ENCODE data around the gene LBHD1. TPM values are rescaled to one million over a fixed set of nuclear protein-coding genes. Genes with fewer than 3 reads are reported as not detected.

The LBHD1 gene
- total and polyA plus RNA-seq, 2 of the 13 experiments (the other 11 are each of a cell fraction or from before 2014, with no cell fraction given) = 3.2 to 3.7 TPM

DNA sequence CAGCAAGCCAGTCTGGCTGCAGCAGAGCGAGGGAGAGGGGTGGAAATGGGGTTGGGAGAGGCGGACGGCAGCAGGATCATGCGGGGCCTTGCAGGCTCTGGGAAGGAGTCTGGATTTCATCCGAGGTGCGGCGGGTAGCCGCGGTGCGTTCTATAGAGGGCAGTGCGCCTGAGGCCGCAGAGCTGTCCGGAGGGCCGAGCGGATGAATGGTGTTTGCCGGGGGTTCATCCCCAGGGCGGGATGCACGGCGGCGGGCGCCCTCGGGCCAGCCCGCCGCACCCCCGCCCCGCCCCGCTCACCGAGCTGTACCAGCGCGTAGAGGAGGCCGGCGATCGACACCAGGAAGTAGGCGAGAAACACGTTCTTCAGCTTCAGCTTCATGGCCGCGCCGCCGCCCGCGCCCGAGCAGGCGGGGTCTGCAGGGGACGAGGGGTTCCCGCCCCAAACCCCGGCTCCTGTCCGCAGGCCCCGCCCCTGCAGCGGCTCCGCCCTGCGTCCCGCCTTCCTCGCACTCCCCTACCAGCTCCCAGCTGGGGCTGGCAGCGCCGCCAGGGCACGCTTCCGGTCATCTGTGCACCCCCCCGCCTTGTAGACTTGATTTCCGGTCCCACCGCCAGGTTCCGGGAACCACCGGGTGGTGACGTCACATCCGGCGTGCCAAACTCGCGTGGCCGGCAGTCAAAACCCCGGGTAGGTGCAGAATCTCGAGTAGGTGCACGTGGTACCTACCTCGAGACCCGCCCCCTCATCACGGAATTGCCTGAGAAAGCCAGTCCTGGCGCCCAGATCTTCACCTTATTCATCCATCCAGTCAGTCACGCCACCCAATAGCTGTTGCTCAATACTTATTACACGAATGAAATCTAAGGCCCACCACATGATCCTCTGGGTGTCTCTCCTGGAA is 50.2 kb downstream of the LBHD1 start, which contains the start of gene B3GAT3 (continued):
- TF ChIP-seq, protein P1, sequence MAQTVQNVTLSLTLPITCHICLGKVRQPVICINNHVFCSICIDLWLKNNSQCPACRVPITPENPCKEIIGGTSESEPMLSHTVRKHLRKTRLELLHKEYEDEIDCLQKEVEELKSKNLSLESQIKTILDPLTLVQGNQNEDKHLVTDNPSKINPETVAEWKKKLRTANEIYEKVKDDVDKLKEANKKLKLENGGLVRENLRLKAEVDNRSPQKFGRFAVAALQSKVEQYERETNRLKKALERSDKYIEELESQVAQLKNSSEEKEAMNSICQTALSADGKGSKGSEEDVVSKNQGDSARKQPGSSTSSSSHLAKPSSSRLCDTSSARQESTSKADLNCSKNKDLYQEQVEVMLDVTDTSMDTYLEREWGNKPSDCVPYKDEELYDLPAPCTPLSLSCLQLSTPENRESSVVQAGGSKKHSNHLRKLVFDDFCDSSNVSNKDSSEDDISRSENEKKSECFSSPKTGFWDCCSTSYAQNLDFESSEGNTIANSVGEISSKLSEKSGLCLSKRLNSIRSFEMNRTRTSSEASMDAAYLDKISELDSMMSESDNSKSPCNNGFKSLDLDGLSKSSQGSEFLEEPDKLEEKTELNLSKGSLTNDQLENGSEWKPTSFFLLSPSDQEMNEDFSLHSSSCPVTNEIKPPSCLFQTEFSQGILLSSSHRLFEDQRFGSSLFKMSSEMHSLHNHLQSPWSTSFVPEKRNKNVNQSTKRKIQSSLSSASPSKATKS (CRISPR knock-in tag; IDR thresholded peaks at IDR 0.05) = no peak
- TF ChIP-seq, protein P2, sequence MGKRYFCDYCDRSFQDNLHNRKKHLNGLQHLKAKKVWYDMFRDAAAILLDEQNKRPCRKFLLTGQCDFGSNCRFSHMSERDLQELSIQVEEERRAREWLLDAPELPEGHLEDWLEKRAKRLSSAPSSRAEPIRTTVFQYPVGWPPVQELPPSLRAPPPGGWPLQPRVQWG (CRISPR knock-in tag; IDR thresholded peaks at IDR 0.05; ENCODE audit: borderline replicate concordance, low read depth) = no peak
- 0 out of 2 replicates have a peak, but pooled peaks have one; percentile 66 for TF ChIP-seq TMF1 (CRISPR knock-in tag; IDR thresholded peaks at IDR 0.05; ENCODE audit: low read depth)
- peak; percentile 67 for TF ChIP-seq ZBTB21 (CRISPR knock-in tag; IDR thresholded peaks at IDR 0.05)
- TF ChIP-seq HIVEP1 (CRISPR knock-in tag; IDR thresholded peaks at IDR 0.05) = peak; percentile 90
- TF ChIP-seq, protein P3, sequence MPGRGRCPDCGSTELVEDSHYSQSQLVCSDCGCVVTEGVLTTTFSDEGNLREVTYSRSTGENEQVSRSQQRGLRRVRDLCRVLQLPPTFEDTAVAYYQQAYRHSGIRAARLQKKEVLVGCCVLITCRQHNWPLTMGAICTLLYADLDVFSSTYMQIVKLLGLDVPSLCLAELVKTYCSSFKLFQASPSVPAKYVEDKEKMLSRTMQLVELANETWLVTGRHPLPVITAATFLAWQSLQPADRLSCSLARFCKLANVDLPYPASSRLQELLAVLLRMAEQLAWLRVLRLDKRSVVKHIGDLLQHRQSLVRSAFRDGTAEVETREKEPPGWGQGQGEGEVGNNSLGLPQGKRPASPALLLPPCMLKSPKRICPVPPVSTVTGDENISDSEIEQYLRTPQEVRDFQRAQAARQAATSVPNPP (CRISPR knock-in tag; IDR thresholded peaks at IDR 0.05) = peak; percentile 93
- TF ChIP-seq GABPB1 (CRISPR knock-in tag; IDR thresholded peaks at IDR 0.05) = peak; percentile 99
- TF ChIP-seq, protein P4, sequence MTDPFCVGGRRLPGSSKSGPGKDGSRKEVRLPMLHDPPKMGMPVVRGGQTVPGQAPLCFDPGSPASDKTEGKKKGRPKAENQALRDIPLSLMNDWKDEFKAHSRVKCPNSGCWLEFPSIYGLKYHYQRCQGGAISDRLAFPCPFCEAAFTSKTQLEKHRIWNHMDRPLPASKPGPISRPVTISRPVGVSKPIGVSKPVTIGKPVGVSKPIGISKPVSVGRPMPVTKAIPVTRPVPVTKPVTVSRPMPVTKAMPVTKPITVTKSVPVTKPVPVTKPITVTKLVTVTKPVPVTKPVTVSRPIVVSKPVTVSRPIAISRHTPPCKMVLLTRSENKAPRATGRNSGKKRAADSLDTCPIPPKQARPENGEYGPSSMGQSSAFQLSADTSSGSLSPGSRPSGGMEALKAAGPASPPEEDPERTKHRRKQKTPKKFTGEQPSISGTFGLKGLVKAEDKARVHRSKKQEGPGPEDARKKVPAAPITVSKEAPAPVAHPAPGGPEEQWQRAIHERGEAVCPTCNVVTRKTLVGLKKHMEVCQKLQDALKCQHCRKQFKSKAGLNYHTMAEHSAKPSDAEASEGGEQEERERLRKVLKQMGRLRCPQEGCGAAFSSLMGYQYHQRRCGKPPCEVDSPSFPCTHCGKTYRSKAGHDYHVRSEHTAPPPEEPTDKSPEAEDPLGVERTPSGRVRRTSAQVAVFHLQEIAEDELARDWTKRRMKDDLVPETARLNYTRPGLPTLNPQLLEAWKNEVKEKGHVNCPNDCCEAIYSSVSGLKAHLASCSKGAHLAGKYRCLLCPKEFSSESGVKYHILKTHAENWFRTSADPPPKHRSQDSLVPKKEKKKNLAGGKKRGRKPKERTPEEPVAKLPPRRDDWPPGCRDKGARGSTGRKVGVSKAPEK (CRISPR knock-in tag; IDR thresholded peaks at IDR 0.05; ENCODE audit: borderline replicate concordance) = no peak
- peak; percentile 78 for TF ChIP-seq MED1 (CRISPR knock-in tag; IDR thresholded peaks at IDR 0.05)
- peak; percentile 96 for TF ChIP-seq CREM (IDR thresholded peaks at IDR 0.05)
- TF ChIP-seq CREM (CRISPR knock-in tag; IDR thresholded peaks at IDR 0.05) = peak; percentile 70; the same call in 1 of the 2 replicates
- TF ChIP-seq, protein P5, sequence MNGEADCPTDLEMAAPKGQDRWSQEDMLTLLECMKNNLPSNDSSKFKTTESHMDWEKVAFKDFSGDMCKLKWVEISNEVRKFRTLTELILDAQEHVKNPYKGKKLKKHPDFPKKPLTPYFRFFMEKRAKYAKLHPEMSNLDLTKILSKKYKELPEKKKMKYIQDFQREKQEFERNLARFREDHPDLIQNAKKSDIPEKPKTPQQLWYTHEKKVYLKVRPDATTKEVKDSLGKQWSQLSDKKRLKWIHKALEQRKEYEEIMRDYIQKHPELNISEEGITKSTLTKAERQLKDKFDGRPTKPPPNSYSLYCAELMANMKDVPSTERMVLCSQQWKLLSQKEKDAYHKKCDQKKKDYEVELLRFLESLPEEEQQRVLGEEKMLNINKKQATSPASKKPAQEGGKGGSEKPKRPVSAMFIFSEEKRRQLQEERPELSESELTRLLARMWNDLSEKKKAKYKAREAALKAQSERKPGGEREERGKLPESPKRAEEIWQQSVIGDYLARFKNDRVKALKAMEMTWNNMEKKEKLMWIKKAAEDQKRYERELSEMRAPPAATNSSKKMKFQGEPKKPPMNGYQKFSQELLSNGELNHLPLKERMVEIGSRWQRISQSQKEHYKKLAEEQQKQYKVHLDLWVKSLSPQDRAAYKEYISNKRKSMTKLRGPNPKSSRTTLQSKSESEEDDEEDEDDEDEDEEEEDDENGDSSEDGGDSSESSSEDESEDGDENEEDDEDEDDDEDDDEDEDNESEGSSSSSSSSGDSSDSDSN (CRISPR knock-in tag; IDR thresholded peaks at IDR 0.05) = peak; percentile 83
- peak; percentile 74; the same call in 1 of the 2 replicates for TF ChIP-seq MIXL1 (CRISPR knock-in tag; IDR thresholded peaks at IDR 0.05)
- TF ChIP-seq MBD4 (IDR thresholded peaks at IDR 0.05; ENCODE audit: borderline replicate concordance, low read length) = no peak
- TF ChIP-seq ZNF660 (CRISPR knock-in tag; IDR thresholded peaks at IDR 0.05; ENCODE audit: borderline replicate concordance, low read depth) = no peak
- TF ChIP-seq FOXP1 (IDR thresholded peaks at IDR 0.05) = no peak
- TF ChIP-seq FOXP1 (CRISPR knock-in tag; IDR thresholded peaks at IDR 0.05) = no peak
- TF ChIP-seq SKI (IDR thresholded peaks at IDR 0.05; ENCODE audit: partially characterized antibody) = no peak
- TF ChIP-seq IRF2 (CRISPR knock-in tag; IDR thresholded peaks at IDR 0.05) = peak; percentile 85; the same call in 1 of the 2 replicates
- peak; percentile 92 for TF ChIP-seq SP4 (CRISPR knock-in tag; IDR thresholded peaks at IDR 0.05)
- no peak for TF ChIP-seq SYNCRIP (IDR thresholded peaks at IDR 0.05; ENCODE audit: insufficient read depth, low read depth, low read length)

Data from HepG2 (cell line).